ENCODE data around the gene POLL.
A peak's percentile ranks its signal among the peaks of the same experiment; 100 is the strongest.

The POLL gene

DNA sequence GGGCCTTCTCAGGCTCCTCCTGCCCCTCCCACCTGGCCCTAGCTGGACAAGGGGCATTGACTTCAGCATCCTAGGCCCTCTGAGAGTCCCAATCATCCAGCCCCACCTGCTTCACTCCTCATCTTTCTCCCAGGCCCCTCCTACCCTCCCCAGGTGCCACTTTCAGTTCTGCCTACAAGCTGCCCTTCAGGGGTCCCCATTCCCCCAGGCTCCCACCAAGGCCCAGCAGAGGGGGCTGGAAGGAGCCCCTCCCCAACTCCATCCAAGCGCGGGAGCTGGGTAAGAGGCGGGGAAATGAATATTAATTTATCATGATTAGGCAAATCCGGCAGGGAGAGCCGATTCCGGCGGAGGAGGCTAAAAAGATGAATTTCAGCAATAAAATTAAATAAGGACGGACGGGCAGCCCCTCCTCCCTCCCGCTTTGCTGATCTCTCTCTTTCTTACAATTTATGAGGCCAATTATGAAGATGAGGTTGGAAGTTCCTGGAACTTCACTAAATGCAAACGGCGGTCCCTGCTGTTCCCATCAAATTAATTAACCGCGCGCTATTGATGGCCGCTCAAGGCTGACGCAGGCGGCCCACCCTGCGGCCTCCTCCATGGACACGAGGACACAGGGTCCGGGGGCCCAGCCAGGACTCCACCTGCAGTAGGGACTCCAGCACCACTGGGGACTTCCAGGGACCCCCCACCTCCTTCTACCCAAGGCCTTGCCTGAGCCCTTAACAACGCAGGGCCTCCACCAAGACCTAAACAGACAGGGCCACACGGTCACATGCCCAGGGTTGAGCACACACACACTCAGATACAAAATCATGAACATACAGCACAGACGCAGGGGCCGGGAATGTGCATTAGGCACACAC is 13.9 kb downstream of the POLL start:
- no peak overlapping the region for H3K4me3 ChIP-seq (ENCODE audit: low read length in 2 of 2)
- H3K27ac ChIP-seq (ENCODE audit: low read depth in 2 of 2, low read length in 2 of 2): no peak overlapping the region
- peaks cover 6 to 9% of the 10 kb centered on the region in 2 donors for H3K27me3 ChIP-seq (ENCODE audit: control insufficient read depth in 2 of 2, insufficient read depth in 2 of 2, low read length in 2 of 2)
- H3K36me3 ChIP-seq (ENCODE audit: control insufficient read depth in 2 of 2, insufficient read depth in 2 of 2, low read length in 2 of 2): peaks cover 2 to 6% of the 10 kb centered on the region in 2 donors
- H3K9me3 ChIP-seq (ENCODE audit: control insufficient read depth in 2 of 2, low read length in 2 of 2): peaks cover 0 to 4% of the 10 kb centered on the region in 2 donors
- no peak overlapping the region for H3K9ac ChIP-seq (ENCODE audit: low read depth in 1 of 2, low read length in 2 of 2)
- peaks cover 9 to 10% of the 10 kb centered on the region in 2 donors for H3K4me1 ChIP-seq (ENCODE audit: control insufficient read depth in 2 of 2, insufficient read depth in 2 of 2, low read length in 2 of 2)

DNA sequence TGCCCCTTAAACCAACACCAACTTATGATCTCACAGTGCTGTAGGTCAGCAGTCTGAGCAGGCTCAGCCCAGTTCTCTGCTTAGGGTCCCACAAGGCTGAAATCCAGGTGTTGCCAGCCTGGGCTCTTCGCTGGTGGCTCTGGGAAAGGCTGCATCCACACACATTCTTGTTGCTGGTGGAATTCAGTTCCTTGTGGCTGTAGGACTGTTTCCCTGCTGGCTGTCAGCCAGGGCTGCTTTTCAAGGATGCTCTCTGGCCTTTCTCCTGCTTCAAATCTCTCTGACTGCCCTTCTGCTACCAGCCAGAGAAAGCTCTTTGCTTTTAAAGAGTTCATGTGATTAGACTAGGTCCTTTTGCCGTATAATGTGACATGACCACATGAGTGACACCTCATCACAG is 15.3 kb downstream of the POLL start:
- Histone ChIP-seq H3K4me1 (ENCODE audit: control insufficient read depth in 2 of 2, insufficient read depth in 2 of 2, low read length in 2 of 2) (peaks cover 9 to 10% of the 10 kb centered on the region in 2 donors), H3K4me3 (ENCODE audit: low read length in 2 of 2) (no peak overlapping the region), H3K27me3 (ENCODE audit: control insufficient read depth in 2 of 2, insufficient read depth in 2 of 2, low read length in 2 of 2) (peaks cover 15 to 17% of the 10 kb centered on the region in 2 donors), H3K27ac (ENCODE audit: low read depth in 2 of 2, low read length in 2 of 2) (no peak overlapping the region), H3K9me3 (ENCODE audit: control insufficient read depth in 2 of 2, low read length in 2 of 2) (peaks cover 0 to 4% of the 10 kb centered on the region in 2 donors), H3K9ac (ENCODE audit: low read depth in 1 of 2, low read length in 2 of 2) (no peak overlapping the region), H3K36me3 (ENCODE audit: control insufficient read depth in 2 of 2, insufficient read depth in 2 of 2, low read length in 2 of 2) (no peaks in the 10 kb centered on the region)

DNA sequence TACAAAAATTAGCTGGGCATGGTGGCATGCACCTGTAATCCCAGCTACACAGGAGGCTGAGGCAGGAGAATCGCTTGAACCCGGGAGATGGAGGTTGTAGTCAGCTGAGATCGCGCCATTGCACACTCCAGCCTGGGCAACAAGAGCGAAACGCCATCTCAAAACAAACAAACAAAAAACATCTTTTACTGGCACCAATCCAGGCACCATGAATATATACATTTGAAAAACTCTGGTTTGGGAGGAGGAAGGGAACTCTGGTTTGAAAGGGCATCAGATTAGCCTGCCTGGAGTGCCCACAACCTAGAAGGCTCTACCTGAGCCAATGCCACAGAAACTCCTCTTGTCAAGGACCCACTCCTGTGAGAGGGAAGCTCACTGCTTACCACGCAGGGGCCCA is 15.9 kb downstream of the POLL start:
- peaks cover 21 to 24% of the 10 kb centered on the region in 2 donors for H3K27me3 ChIP-seq (ENCODE audit: control insufficient read depth in 2 of 2, insufficient read depth in 2 of 2, low read length in 2 of 2)
- peaks cover 0 to 4% of the 10 kb centered on the region in 2 donors for H3K9me3 ChIP-seq (ENCODE audit: control insufficient read depth in 2 of 2, low read length in 2 of 2)
- H3K4me1 ChIP-seq (ENCODE audit: control insufficient read depth in 2 of 2, insufficient read depth in 2 of 2, low read length in 2 of 2): peaks cover 9 to 10% of the 10 kb centered on the region in 2 donors
- H3K36me3 ChIP-seq (ENCODE audit: control insufficient read depth in 2 of 2, insufficient read depth in 2 of 2, low read length in 2 of 2): no peaks in the 10 kb centered on the region
- no peak overlapping the region for H3K9ac ChIP-seq (ENCODE audit: low read depth in 1 of 2, low read length in 2 of 2)
- H3K4me3 ChIP-seq (ENCODE audit: low read length in 2 of 2): no peak overlapping the region
- no peak overlapping the region for H3K27ac ChIP-seq (ENCODE audit: low read depth in 2 of 2, low read length in 2 of 2)

DNA sequence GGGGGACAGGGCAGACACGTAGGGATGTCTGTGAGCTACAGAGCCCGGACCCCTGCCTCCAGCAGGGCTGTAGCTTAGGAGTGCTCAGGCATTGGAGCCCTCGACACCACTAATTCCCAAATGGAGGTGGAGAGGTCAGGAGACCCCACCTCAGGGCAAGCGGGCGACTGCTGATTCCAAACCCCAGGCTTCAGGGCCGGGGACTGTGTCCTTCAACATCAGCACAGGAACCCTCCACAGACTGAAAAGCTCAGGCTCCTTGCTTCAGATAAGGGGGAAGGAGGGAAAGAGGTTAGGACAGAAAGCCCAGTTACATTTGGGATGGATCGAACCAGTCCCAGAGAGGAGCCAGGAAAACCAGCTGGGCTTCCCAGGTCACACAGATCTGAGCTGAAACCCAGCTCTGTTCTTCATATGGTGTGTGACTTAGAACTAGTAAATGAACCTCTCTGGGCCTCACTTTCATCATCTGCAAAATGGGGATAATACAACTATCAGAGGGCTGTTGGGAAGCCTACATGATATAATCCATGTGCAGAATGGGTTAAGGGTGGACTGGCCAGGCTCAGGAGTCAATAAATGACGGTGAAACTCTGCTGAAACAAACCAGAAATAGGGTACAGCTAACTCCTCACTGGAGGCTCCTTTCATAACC is 16.7 kb downstream of the POLL start:
- H3K27me3 ChIP-seq (ENCODE audit: control insufficient read depth in 2 of 2, insufficient read depth in 2 of 2, low read length in 2 of 2): peaks cover 24 to 29% of the 10 kb centered on the region in 2 donors
- no peaks in the 10 kb centered on the region for H3K36me3 ChIP-seq (ENCODE audit: control insufficient read depth in 2 of 2, insufficient read depth in 2 of 2, low read length in 2 of 2)
- H3K9me3 ChIP-seq (ENCODE audit: control insufficient read depth in 2 of 2, low read length in 2 of 2): peaks cover 0 to 4% of the 10 kb centered on the region in 2 donors
- H3K9ac ChIP-seq (ENCODE audit: low read depth in 1 of 2, low read length in 2 of 2): no peak overlapping the region
- no peak overlapping the region for H3K4me3 ChIP-seq (ENCODE audit: low read length in 2 of 2)
- H3K27ac ChIP-seq (ENCODE audit: low read depth in 2 of 2, low read length in 2 of 2): no peak overlapping the region
- H3K4me1 ChIP-seq (ENCODE audit: control insufficient read depth in 2 of 2, insufficient read depth in 2 of 2, low read length in 2 of 2): peaks cover 9 to 10% of the 10 kb centered on the region in 2 donors

DNA sequence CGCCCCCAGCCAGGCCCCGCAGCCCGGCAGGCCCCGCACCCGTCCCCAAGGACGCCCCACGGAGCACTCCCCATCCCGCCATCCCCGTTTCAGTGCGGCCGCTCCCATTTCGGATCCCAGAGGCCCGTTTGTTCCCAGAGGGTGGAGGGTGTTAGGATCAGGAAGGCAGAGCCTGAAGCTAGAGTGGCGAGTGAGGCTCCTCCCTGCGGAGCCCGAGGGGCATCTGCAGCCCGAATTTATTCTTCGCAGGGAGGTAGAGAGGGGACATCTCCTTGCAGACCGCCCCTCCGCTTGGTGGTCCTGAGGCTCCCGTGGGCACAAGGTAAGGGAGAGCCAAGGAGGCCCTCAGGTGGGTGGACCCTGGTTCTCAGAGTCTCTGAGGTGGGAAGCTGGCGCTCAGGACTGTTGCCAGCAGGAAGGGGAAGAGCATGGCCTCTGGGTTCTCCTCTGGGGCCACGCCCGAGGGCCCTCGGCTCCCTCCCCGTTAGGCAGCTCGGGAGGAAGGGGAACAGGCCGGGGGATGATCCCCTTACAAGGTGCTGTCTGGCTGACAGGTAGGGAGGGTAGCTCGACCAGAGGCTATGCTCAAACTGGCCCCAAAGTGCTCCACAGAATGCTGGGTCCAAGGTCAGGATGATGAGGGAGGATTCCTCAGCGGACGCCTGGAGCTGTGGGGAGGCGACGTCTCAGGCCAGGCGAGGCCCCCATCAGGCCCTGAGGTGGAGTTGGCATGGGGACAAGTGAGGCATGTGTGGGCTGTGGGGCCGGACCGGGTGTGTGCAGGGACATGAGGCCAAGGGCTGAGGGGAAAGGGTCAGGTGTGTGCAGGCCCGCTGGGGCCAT is 17.4 kb downstream of the POLL start:
- Histone ChIP-seq H3K27me3 (ENCODE audit: control insufficient read depth in 2 of 2, insufficient read depth in 2 of 2, low read length in 2 of 2) (peaks cover 29 to 36% of the 10 kb centered on the region in 2 donors), H3K36me3 (ENCODE audit: control insufficient read depth in 2 of 2, insufficient read depth in 2 of 2, low read length in 2 of 2) (no peaks in the 10 kb centered on the region), H3K9me3 (ENCODE audit: control insufficient read depth in 2 of 2, low read length in 2 of 2) (peaks cover 0 to 4% of the 10 kb centered on the region in 2 donors), H3K9ac (ENCODE audit: low read depth in 1 of 2, low read length in 2 of 2) (peak overlapping the region; percentile 34 to 50), H3K4me1 (ENCODE audit: control insufficient read depth in 2 of 2, insufficient read depth in 2 of 2, low read length in 2 of 2) (peaks cover 9 to 10% of the 10 kb centered on the region in 2 donors), H3K4me3 (ENCODE audit: low read length in 2 of 2) (peak overlapping the region; percentile 39 to 59), H3K27ac (ENCODE audit: low read depth in 2 of 2, low read length in 2 of 2) (no peak overlapping the region)

DNA sequence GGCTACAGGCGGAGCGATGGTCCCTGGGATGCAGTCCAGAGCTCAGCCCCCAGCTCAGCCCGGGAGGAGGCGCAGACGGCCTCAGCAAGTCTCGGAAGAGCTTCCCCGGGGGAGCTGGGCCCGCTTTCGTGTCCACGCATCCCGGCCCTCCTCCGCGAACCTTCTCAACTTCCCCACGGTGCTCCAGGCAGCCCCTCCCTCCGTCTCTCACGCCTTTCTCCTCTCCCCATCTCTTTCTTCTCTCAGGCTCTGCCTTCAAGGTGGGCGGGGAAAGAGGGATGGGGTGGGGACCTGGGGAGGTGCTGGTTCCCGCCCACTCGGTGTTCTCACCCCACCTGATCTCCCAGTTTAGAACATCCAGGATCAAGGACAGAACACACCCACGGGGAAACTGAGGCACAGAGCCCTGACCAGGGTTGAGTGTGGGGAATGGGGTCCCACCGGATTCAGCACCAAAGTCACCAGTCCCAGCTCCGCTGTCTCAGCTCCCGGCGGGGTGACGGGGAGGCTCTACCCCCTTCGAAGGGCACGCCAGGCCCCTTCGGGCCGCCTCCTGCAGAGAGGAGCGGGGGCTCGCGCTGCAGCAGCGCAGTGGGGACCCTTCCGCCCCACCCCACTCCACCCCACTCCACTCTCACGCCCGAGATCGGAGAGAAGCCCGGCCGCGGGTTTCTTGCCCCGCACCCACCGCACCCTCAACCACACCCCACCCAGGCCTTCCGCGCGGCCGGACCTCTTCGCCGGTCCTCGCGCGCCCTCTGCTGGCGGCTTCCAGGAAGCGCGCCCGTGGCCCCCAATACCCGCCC is 18.2 kb downstream of the POLL start:
- H3K9ac ChIP-seq (ENCODE audit: low read depth in 1 of 2, low read length in 2 of 2): peak overlapping the region in 1 of 2 donors; percentile 37

DNA sequence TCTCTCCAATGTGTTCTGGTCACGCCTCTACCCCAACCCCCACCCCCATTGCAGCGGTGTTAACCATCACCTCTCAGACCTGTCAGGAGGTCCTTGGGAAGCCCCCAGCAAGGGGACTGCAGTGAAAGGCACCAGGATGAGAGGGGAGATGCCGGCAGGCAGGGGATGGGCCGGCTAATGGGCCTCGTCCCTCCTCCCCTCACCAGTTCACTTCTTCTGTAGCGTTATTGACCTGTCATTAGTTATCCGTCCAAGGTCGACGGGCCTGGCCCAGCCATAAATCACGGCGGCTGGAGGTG is 18.8 kb downstream of the POLL start:
- Histone ChIP-seq H3K4me1 (ENCODE audit: control insufficient read depth in 2 of 2, insufficient read depth in 2 of 2, low read length in 2 of 2) (peaks cover 9 to 10% of the 10 kb centered on the region in 2 donors), H3K27ac (ENCODE audit: low read depth in 2 of 2, low read length in 2 of 2) (no peak overlapping the region), H3K9ac (ENCODE audit: low read depth in 1 of 2, low read length in 2 of 2) (no peak overlapping the region), H3K4me3 (ENCODE audit: low read length in 2 of 2) (no peak overlapping the region), H3K9me3 (ENCODE audit: control insufficient read depth in 2 of 2, low read length in 2 of 2) (peaks cover 0 to 4% of the 10 kb centered on the region in 2 donors), H3K36me3 (ENCODE audit: control insufficient read depth in 2 of 2, insufficient read depth in 2 of 2, low read length in 2 of 2) (no peaks in the 10 kb centered on the region), H3K27me3 (ENCODE audit: control insufficient read depth in 2 of 2, insufficient read depth in 2 of 2, low read length in 2 of 2) (peaks cover 37 to 44% of the 10 kb centered on the region in 2 donors)

More for the DNA sequence above, 18.2 kb downstream of the POLL start:
- peaks cover 0 to 4% of the 10 kb centered on the region in 2 donors for H3K9me3 ChIP-seq (ENCODE audit: control insufficient read depth in 2 of 2, low read length in 2 of 2)
- H3K36me3 ChIP-seq (ENCODE audit: control insufficient read depth in 2 of 2, insufficient read depth in 2 of 2, low read length in 2 of 2): no peaks in the 10 kb centered on the region
- H3K27ac ChIP-seq (ENCODE audit: low read depth in 2 of 2, low read length in 2 of 2): no peak overlapping the region
- peaks cover 37 to 44% of the 10 kb centered on the region in 2 donors for H3K27me3 ChIP-seq (ENCODE audit: control insufficient read depth in 2 of 2, insufficient read depth in 2 of 2, low read length in 2 of 2)
- H3K4me3 ChIP-seq (ENCODE audit: low read length in 2 of 2): peak overlapping the region; percentile 74 to 77
- H3K4me1 ChIP-seq (ENCODE audit: control insufficient read depth in 2 of 2, insufficient read depth in 2 of 2, low read length in 2 of 2): peaks cover 9 to 10% of the 10 kb centered on the region in 2 donors

DNA sequence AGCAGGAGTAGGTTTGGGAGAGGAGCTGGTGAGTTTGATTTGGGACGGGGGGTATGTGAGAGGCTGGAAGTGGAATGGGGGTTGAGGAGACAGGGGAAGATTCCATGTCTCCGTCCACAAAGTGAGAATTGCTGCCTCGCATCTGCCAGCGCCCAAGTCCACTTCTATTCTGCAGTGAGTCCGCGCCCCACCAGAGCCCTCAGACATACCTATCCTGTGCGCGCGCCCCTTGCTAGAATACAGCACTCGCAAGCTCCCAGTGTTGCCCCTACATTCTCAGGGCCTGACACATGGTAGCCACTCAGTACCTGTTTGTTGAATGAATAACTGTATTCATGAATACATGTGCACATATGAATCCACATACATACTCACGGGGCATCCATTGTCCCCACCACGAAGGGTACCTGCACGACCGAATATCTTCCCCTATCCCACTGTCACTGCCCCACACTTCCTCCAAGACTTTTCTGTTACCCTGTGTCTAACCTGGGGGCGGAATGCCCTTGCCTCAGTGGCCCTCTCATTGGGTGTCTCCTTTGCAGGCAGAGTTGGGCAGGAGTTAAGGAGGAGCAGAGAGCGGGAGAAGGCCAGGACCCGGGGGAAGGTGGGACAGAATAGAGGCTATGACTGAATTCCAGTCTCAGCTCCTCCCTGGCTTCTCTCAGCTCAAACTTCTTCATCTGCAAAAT is 19.9 kb downstream of the POLL start:
- H3K4me3 ChIP-seq (ENCODE audit: low read length in 2 of 2): no peak overlapping the region
- H3K4me1 ChIP-seq (ENCODE audit: control insufficient read depth in 2 of 2, insufficient read depth in 2 of 2, low read length in 2 of 2): peaks cover 9 to 10% of the 10 kb centered on the region in 2 donors
- H3K27ac ChIP-seq (ENCODE audit: low read depth in 2 of 2, low read length in 2 of 2): no peak overlapping the region
- H3K36me3 ChIP-seq (ENCODE audit: control insufficient read depth in 2 of 2, insufficient read depth in 2 of 2, low read length in 2 of 2): no peaks in the 10 kb centered on the region
- H3K9me3 ChIP-seq (ENCODE audit: control insufficient read depth in 2 of 2, low read length in 2 of 2): peaks cover 0 to 4% of the 10 kb centered on the region in 2 donors
- H3K27me3 ChIP-seq (ENCODE audit: control insufficient read depth in 2 of 2, insufficient read depth in 2 of 2, low read length in 2 of 2): peaks cover 37 to 51% of the 10 kb centered on the region in 2 donors
- no peak overlapping the region for H3K9ac ChIP-seq (ENCODE audit: low read depth in 1 of 2, low read length in 2 of 2)

All from mucosa of rectum (tissue), 2 donors.